Measurements from ENCODE around the gene SEBOX.
A peak's percentile ranks its signal among the peaks of the same experiment; 100 is the strongest.

SEBOX gene

DNA sequence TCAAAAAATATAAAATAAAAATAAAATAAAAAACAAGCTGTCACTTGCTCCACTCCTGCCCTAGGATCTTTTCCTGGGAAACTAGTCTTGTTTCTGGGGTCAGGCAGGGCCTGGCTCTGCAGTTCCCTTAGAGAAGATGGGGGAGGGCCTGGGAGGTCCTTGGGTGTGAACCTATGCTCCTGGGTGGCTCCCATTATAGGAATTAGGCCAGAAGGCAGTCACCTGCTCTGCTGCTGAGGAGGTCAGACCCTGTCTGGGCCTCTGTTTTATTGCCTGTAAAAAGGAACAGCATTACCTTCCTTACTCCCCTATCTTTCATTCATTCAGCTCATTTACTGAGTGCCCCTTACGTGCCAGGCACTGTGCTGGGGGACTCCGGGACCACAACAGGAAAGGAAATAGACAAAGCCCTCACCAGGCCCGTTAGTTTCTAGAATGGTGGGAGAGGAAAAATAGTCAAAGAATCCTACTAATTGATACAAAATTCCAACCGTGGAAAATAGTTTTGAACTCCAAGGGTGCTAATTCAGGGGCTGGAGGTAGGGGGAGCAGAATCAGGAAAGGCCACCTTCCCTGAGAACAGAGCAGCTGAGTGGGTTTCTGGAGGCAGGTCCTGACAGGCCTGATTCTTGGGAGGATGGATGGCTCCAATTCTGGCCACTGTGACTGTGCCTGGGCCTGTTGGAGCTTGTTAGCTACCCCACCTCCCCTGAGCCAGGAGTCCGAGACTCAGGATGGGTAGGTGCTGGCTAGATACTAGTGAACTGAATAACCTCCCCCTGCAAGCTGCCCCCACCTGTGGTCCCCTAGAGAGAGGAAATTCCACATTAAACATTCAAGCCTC, 42.4 kb upstream of the SEBOX start:
- TF ChIP-seq, protein P1, sequence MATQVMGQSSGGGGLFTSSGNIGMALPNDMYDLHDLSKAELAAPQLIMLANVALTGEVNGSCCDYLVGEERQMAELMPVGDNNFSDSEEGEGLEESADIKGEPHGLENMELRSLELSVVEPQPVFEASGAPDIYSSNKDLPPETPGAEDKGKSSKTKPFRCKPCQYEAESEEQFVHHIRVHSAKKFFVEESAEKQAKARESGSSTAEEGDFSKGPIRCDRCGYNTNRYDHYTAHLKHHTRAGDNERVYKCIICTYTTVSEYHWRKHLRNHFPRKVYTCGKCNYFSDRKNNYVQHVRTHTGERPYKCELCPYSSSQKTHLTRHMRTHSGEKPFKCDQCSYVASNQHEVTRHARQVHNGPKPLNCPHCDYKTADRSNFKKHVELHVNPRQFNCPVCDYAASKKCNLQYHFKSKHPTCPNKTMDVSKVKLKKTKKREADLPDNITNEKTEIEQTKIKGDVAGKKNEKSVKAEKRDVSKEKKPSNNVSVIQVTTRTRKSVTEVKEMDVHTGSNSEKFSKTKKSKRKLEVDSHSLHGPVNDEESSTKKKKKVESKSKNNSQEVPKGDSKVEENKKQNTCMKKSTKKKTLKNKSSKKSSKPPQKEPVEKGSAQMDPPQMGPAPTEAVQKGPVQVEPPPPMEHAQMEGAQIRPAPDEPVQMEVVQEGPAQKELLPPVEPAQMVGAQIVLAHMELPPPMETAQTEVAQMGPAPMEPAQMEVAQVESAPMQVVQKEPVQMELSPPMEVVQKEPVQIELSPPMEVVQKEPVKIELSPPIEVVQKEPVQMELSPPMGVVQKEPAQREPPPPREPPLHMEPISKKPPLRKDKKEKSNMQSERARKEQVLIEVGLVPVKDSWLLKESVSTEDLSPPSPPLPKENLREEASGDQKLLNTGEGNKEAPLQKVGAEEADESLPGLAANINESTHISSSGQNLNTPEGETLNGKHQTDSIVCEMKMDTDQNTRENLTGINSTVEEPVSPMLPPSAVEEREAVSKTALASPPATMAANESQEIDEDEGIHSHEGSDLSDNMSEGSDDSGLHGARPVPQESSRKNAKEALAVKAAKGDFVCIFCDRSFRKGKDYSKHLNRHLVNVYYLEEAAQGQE (IDR thresholded peaks at IDR 0.05; ENCODE audit: insufficient read depth in 1 of 2, low read depth in 2 of 2, low read length in 2 of 2), result no peak
- TF ChIP-seq POLR2AphosphoS5 (IDR thresholded peaks at IDR 0.05; ENCODE audit: low read depth, low read length) (no peak), FOXP2 (optimal IDR thresholded peaks at IDR 0.05; ENCODE audit: borderline replicate concordance, extremely low read depth, extremely low read length, insufficient read depth) (no peak), TAF1 (IDR thresholded peaks at IDR 0.05; ENCODE audit: borderline replicate concordance, insufficient read depth, low read length) (no peak), SIN3A (IDR thresholded peaks at IDR 0.05; ENCODE audit: borderline replicate concordance, insufficient read depth, low read length) (no peak)

DNA sequence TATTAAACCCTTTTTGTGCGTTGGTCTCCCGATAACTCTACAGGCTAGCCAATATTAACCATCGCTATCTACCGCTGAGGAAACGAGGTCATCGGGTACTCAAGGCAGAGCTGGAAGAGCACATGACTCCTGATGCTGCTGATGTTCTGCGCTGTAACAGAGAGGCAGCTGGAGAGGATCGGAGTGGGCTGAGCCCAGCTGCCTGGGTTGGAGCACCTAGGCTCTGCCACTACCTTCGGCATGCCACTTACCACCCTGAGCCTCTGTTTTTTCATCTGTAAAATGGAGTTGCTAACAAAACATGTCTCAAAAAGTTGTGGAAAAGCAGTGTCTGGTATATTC, 41.4 kb upstream of the SEBOX start:
- TF ChIP-seq TAF1 (IDR thresholded peaks at IDR 0.05; ENCODE audit: borderline replicate concordance, insufficient read depth, low read length), result no peak
- TF ChIP-seq, protein P1 (IDR thresholded peaks at IDR 0.05; ENCODE audit: insufficient read depth in 1 of 2, low read depth in 2 of 2, low read length in 2 of 2), result no peak
- TF ChIP-seq FOXP2 (optimal IDR thresholded peaks at IDR 0.05; ENCODE audit: borderline replicate concordance, extremely low read depth, extremely low read length, insufficient read depth), result no peak
- TF ChIP-seq POLR2AphosphoS5 (IDR thresholded peaks at IDR 0.05; ENCODE audit: low read depth, low read length), result no peak
- TF ChIP-seq SIN3A (IDR thresholded peaks at IDR 0.05; ENCODE audit: borderline replicate concordance, insufficient read depth, low read length), result no peak

DNA sequence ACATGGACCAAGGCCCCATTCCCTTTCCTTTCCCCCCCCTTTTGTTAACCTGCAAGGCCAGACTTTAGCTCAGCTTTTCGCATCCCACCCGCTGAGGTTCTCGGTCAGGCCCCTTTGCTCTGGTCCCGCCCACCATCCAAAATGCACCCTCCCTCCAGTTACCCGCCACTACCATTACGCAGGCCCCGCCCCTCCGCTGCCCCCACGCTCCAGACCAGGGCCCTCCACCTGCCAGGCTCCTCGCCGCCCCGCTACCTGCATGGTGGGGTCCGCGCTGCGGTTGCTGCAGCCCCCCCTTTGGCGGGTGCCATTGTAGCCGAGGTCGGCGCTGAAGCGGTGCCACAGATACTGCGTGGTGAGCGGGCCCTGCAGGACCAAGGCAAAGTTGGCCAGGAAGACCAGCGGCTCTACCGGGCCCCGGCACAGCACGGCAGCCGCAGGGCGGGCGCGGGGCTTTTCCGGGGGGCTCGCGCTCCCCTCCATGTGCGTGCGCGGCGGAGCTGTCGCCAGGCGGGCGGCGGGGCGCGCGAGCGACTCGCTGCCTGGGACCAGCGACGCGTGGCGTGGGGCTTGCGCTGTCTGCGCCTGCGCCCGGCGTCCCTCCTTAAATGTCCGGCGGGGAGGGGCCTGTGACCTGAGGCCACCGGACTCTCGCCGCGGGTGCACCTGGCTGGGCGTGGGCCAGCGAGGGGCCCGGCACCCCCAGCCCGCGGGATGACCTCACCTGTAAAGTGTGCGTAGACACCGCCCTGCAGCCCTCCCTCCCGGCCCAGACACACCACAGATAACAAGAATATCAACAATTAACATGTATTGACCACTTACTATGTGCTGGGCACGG, 40.9 kb upstream of the SEBOX start, which contains the start of gene SLC46A1:
TSS of gene SLC46A1 (minus strand) at position 581 of the 841 bp plus-strand sequence. CDS start at position 483, 98 bp downstream.
- TF ChIP-seq FOXP2 (optimal IDR thresholded peaks at IDR 0.05; ENCODE audit: borderline replicate concordance, extremely low read depth, extremely low read length, insufficient read depth) (peak; percentile 54), POLR2AphosphoS5 (IDR thresholded peaks at IDR 0.05; ENCODE audit: low read depth, low read length) (peak; percentile 64; the same call in 1 of the 2 replicates), TAF1 (IDR thresholded peaks at IDR 0.05; ENCODE audit: borderline replicate concordance, insufficient read depth, low read length) (no peak), SIN3A (IDR thresholded peaks at IDR 0.05; ENCODE audit: borderline replicate concordance, insufficient read depth, low read length) (no peak)
- TF ChIP-seq, protein P1 (IDR thresholded peaks at IDR 0.05; ENCODE audit: insufficient read depth in 1 of 2, low read depth in 2 of 2, low read length in 2 of 2), result 0 out of 4 replicates have a peak, but pooled peaks of 1 of the 2 experiments have one; percentile 12

DNA sequence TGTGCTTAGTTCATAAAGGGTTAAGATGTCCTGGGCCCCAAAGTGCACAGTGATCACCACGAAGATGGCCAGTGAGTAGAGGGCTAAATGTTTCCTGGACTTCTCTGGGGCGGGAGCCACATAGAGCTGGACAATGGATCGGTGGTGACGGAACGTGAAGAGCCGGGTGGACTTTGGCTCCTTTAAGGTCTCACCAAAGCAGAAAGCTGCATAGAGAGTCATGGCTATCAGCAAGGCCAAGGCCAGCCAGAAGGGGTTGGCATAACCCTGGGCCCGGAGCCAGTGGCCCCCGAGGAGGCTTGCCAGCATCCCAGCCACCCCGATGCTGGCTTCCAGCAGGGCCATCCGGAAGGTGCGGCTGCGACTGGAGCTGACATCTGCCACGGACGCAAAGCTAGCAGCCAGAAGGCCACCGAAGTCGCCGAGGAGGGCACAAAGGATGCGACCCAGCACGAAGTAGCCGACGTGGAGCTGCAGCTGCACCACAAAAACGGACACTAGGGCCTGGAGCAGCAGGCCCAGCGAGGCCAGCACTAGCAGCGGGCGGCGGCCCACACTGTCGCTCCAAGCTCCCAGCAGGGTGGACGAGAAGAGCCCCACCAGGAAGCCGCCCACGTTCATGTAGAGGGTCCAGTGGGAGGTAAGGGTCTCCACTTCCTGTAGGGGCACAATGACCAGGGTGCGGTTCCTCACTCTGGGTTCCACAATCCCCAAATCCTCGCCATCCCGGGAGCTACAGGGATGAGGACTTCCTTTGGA, 40.0 kb upstream of the SEBOX start:
- TF ChIP-seq, protein P1 (IDR thresholded peaks at IDR 0.05; ENCODE audit: insufficient read depth in 1 of 2, low read depth in 2 of 2, low read length in 2 of 2), result no peak
- TF ChIP-seq FOXP2 (optimal IDR thresholded peaks at IDR 0.05; ENCODE audit: borderline replicate concordance, extremely low read depth, extremely low read length, insufficient read depth), result no peak
- TF ChIP-seq SIN3A (IDR thresholded peaks at IDR 0.05; ENCODE audit: borderline replicate concordance, insufficient read depth, low read length), result no peak
- no peak for TF ChIP-seq POLR2AphosphoS5 (IDR thresholded peaks at IDR 0.05; ENCODE audit: low read depth, low read length)
- no peak for TF ChIP-seq TAF1 (IDR thresholded peaks at IDR 0.05; ENCODE audit: borderline replicate concordance, insufficient read depth, low read length)

Data from PFSK-1 (cell line).